Activated CD4-positive, alpha-beta T cell treated with anti-CD3 and anti-CD28 coated beads, Interleukin-2, amount 50 U/mL, for 1 hour (primary cell): ENCODE data around the gene PFKFB3.
"Not testable (repeated sequence)": the region's sequence is repeated elsewhere in the genome, so short reads cannot be mapped to it uniquely, and the experiment has no call there.

Experiments used
- DNase-seq: peaks from one replicate; pipeline ENCODE4 v3.0.0-alpha.2; 2020

Gene PFKFB3

GRCh38 chr10:6202684-6203330, at the start of gene PFKFB3:
PFKFB3 (plus strand) TSS chr10:6202932; CDS start chr10:6203261, 329 bp downstream.
- peak; percentile 89 for DNase-seq

GRCh38 chr10:6153845-6154244, 48.9 kb upstream of the PFKFB3 start:
- no peak for DNase-seq

- no peak for DNase-seq
Measured at GRCh38 chr10:6154566-6154965, 48.2 kb upstream of the PFKFB3 start.

GRCh38 chr10:6158276-6158675, 44.5 kb upstream of the PFKFB3 start:
- no peak for DNase-seq

GRCh38 chr10:6161921-6162320, 40.8 kb upstream of the PFKFB3 start:
- no peak for DNase-seq

- no peak for DNase-seq
Measured at GRCh38 chr10:6162589-6163356, 40.0 kb upstream of the PFKFB3 start.

- DNase-seq: peak; percentile 92
Measured at GRCh38 chr10:6163364-6164270, 39.1 kb upstream of the PFKFB3 start.

- DNase-seq: no peak
Measured at GRCh38 chr10:6164271-6165095, 38.2 kb upstream of the PFKFB3 start.

GRCh38 chr10:6165221-6165725, 37.5 kb upstream of the PFKFB3 start:
- no peak for DNase-seq

- DNase-seq: not testable (repeated sequence)
Measured at GRCh38 chr10:6165933-6166332, 36.8 kb upstream of the PFKFB3 start.

- no peak for DNase-seq
Measured at GRCh38 chr10:6167456-6167855, 35.3 kb upstream of the PFKFB3 start.

- DNase-seq: no peak
Measured at GRCh38 chr10:6168084-6168483, 34.6 kb upstream of the PFKFB3 start.

- no peak for DNase-seq
Measured at GRCh38 chr10:6170638-6171037, 32.1 kb upstream of the PFKFB3 start.

- no peak for DNase-seq
Measured at GRCh38 chr10:6171881-6172695, 30.6 kb upstream of the PFKFB3 start.

GRCh38 chr10:6173203-6173602, 29.5 kb upstream of the PFKFB3 start:
- DNase-seq: peak; percentile 63

- DNase-seq: no peak
Measured at GRCh38 chr10:6174201-6174874, 28.4 kb upstream of the PFKFB3 start.

GRCh38 chr10:6175329-6176055, 27.2 kb upstream of the PFKFB3 start:
- DNase-seq: no peak

GRCh38 chr10:6176691-6177231, 26.0 kb upstream of the PFKFB3 start:
- DNase-seq: no peak

GRCh38 chr10:6177880-6178281, 24.9 kb upstream of the PFKFB3 start:
- DNase-seq: no peak

GRCh38 chr10:6178581-6178980, 24.2 kb upstream of the PFKFB3 start:
- DNase-seq: no peak
